SK-N-SH (cell line): ENCODE measurements around the gene MINK1. TPM values are rescaled to one million over a fixed set of nuclear protein-coding genes. Genes with fewer than 3 reads are reported as not detected.

ENCODE experiments used
- CTCF ChIA-PET: fragments of 300-600, 350-600 bp; formaldehyde crosslinking; extraction: SDS; loops from one replicate; lab custom pipeline; 2021; lab: Yijun Ruan, JAX
- POLR2A ChIA-PET: fragments of 350-600 bp; sonication (Branson Sonifier 250); formaldehyde crosslinking; extraction: SDS; loops from one replicate; lab custom pipeline; 2020; ENCODE audit warnings: antibody characterized with exemption, inconsistent platforms; lab: Yijun Ruan, JAX
- DNase-seq: peaks from one replicate; pipeline ENCODE4 v3.0.0; 2012
- H2AFZ ChIP-seq: fragments of 200-600 bp; sonication (generic); 2 replicates; pipeline ENCODE4 v1.8.1; 2016; ENCODE audit warnings: antibody characterized with exemption, mild to moderate bottlenecking, low read depth
- H3F3A ChIP-seq: fragments of 200-600 bp; sonication (generic); replicated peaks from 2 replicates; pipeline ENCODE3; 2016; ENCODE audit warnings: antibody characterized with exemption, mild to moderate bottlenecking; ENCODE audit not compliant: insufficient read depth
- H3K27ac ChIP-seq, 2 experiments: fragments of 200-500 bp in 1 of 2; fragments of 200-600 bp in 1 of 2; sonication (Bioruptor generic) in 1 of 2; sonication (generic), shearing (Covaris generic) in 1 of 2; 2 replicates each; pipeline versions ENCODE4 v1.5.1 to v1.6.1; 2014 to 2016; ENCODE audit warnings: low read depth in 2 of 2, inconsistent platforms in 1 of 2, low read length in 1 of 2, mild to moderate bottlenecking in 1 of 2, mixed read lengths in 1 of 2
- H3K27me3 ChIP-seq: fragments of 200-600 bp; sonication (generic), shearing (Covaris generic); 2 replicates; pipeline ENCODE4 v1.6.1; 2016; ENCODE audit warnings: mixed run types; ENCODE audit not compliant: insufficient read depth
- H3K36me3 ChIP-seq, 2 experiments: fragments of 200-500 bp in 1 of 2; fragments of 200-600 bp in 1 of 2; sonication (Bioruptor generic) in 1 of 2; sonication (generic) in 1 of 2; replicated peaks in 1 of 2; 2 replicates each; pipeline versions ENCODE3 to v1.5.1; 2014 to 2016; ENCODE audit warnings: low read length in 1 of 2, mild to moderate bottlenecking in 1 of 2; ENCODE audit not compliant: insufficient read depth in 2 of 2, control insufficient read depth in 1 of 2
- H3K4me1 ChIP-seq, 2 experiments: fragments of 200-500 bp in 1 of 2; fragments of 200-600 bp in 1 of 2; sonication (Bioruptor generic) in 1 of 2; sonication (generic), shearing (Covaris generic) in 1 of 2; 2 replicates each; pipeline versions ENCODE4 v1.5.1 to v1.6.1; 2014 to 2016; ENCODE audit warnings: low read depth in 1 of 2, low read length in 1 of 2, mixed run types in 1 of 2; ENCODE audit not compliant: insufficient read depth in 2 of 2, control insufficient read depth in 1 of 2
- H3K4me2 ChIP-seq: fragments of 200-600 bp; sonication (generic), shearing (Covaris generic); 2 replicates; pipeline ENCODE4 v1.6.1; 2017; ENCODE audit warnings: mixed run types
- H3K4me3 ChIP-seq, 2 experiments: fragments of 200-500 bp in 1 of 2; fragments of 200-600 bp in 1 of 2; sonication (Bioruptor generic) in 1 of 2; sonication (generic), shearing (Covaris generic) in 1 of 2; 2 replicates each; pipeline versions ENCODE4 v1.5.1 to v1.8.1; 2014 to 2016; ENCODE audit warnings: low read depth in 2 of 2, inconsistent platforms in 1 of 2, low read length in 1 of 2, mild to moderate bottlenecking in 1 of 2, mixed read lengths in 1 of 2, moderate library complexity in 1 of 2
- H3K79me2 ChIP-seq: fragments of 200-600 bp; sonication (generic); 2 replicates; pipeline ENCODE4 v1.8.1; 2017; ENCODE audit warnings: mild to moderate bottlenecking; ENCODE audit not compliant: insufficient read depth
- H3K9ac ChIP-seq: fragments of 200-600 bp; sonication (generic); 2 replicates; pipeline ENCODE4 v1.6.1; 2017; ENCODE audit warnings: mixed run types
- H3K9me2 ChIP-seq: fragments of 200-600 bp; sonication (generic); 2 replicates; pipeline ENCODE4 v1.6.1; 2017; ENCODE audit warnings: mixed run types
- H3K9me3 ChIP-seq: fragments of 200-600 bp; sonication (generic); 2 replicates; pipeline ENCODE4 v1.6.1; 2017; ENCODE audit warnings: mixed run types, mild to moderate bottlenecking, moderate library complexity
- H4K20me1 ChIP-seq: fragments of 200-600 bp; sonication (generic); 2 replicates; pipeline ENCODE4 v1.6.1; 2017; ENCODE audit warnings: mild to moderate bottlenecking, mixed run types; ENCODE audit not compliant: insufficient read depth
- GATA2 ChIP-seq: sonication (generic); formaldehyde crosslinking; IDR thresholded peaks from 2 replicates; pipeline ENCODE4 v1.5.0; 2020; ENCODE audit warnings: mild to moderate bottlenecking, missing genetic modification reagents
- RAD21 ChIP-seq: IDR thresholded peaks from 2 replicates; pipeline ENCODE4 v1.6.1; 2012; ENCODE audit warnings: mild to moderate bottlenecking, low read length
- RFX5 ChIP-seq: IDR thresholded peaks from 2 replicates; pipeline ENCODE4 v1.6.1; 2012; ENCODE audit warnings: mild to moderate bottlenecking, improper control_type of control experiment, low read length
- RXRA ChIP-seq: IDR thresholded peaks from 2 replicates; pipeline ENCODE4 v1.4.0; 2012; ENCODE audit warnings: low read depth, mild to moderate bottlenecking, borderline replicate concordance
- SMC3 ChIP-seq: IDR thresholded peaks from 2 replicates; pipeline ENCODE4 v1.6.1; 2012; ENCODE audit warnings: low read depth, low read length, improper control_type of control experiment
- TCF12 ChIP-seq: IDR thresholded peaks from 2 replicates; pipeline ENCODE4 v1.4.0; 2012
- TEAD4 ChIP-seq: IDR thresholded peaks from 2 replicates; pipeline ENCODE4 v1.4.0; 2012; ENCODE audit warnings: mild to moderate bottlenecking, borderline replicate concordance; ENCODE audit not compliant: insufficient read depth
- WGBS: methylation state at CpG from one replicate; pipeline ENCODE4 v1.1.6; 2017; ENCODE audit warnings: low lambda C conversion rate; 5-methylcytosine and 5-hydroxymethylcytosine counted together
- polyA plus RNA-seq, 3 experiments: library from polyadenylated mRNA; depleted of rRNA; stranded (reverse); fragments of >200 nt; gene quantifications; 2 replicates each; pipeline ENCODE4 v1.2.3, GENCODE V29; 2012
- TF ChIP-seq, protein P1 (sequence below): IDR thresholded peaks from 2 replicates; pipeline ENCODE4 v1.4.0; 2012; ENCODE audit warnings: low read depth, borderline replicate concordance
- TF ChIP-seq, protein P2 (sequence below): fragments of 150-350 bp; IDR thresholded peaks from 2 replicates; pipeline ENCODE4 v1.6.1; 2017; ENCODE audit warnings: antibody characterized with exemption, low read length, low read depth, borderline replicate concordance
- TF ChIP-seq, protein P3 (sequence below): IDR thresholded peaks from 2 replicates; pipeline ENCODE4; 2012
- TF ChIP-seq, protein P4 (sequence below): IDR thresholded peaks from 2 replicates; pipeline ENCODE4 v1.6.1; 2012; ENCODE audit warnings: mild to moderate bottlenecking, low read depth, low read length, moderate library complexity
- TF ChIP-seq, protein P5 (sequence below): fragments of 150-350 bp; IDR thresholded peaks from 2 replicates; pipeline ENCODE4 v1.6.1; 2016; ENCODE audit warnings: mild to moderate bottlenecking, low read depth, low read length

Gene MINK1
- polyA plus RNA-seq, 1 of the 3 experiments (the other 2 are of a cell fraction), result 64.7 TPM

DNA sequence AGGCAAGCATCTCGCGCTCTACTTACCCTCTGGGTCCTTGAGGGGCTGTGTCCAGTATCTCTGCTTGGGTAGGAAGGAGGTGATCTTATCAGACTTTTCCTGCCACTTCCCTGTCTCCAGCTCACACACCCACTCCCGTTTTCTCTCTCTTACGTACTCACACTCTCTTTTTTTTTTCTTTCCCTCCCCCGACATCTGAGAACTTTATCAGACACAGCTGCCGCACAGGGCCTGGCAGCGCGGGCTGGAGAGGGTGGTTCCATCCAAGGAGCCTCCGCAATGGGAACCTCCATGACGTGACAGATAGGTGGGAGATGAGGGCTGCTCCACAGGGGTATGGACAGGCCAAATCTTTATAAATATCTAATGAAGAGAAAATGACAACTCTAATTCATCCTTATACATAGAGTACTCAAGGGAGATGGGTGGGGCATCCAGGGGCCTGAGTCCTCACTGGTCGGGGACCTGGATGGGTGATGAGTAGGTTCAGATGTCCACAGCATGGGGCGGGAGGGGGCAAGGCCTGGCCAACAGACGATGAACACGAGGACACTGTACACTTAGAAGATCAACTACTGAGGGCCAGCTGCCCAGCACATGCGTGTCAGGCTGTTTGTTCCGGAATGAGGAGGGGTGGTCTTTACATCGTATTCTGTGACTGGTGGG is 23.3 kb downstream of the MINK1 start:
- TF ChIP-seq, protein P1, sequence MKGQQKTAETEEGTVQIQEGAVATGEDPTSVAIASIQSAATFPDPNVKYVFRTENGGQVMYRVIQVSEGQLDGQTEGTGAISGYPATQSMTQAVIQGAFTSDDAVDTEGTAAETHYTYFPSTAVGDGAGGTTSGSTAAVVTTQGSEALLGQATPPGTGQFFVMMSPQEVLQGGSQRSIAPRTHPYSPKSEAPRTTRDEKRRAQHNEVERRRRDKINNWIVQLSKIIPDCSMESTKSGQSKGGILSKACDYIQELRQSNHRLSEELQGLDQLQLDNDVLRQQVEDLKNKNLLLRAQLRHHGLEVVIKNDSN, result no peak
- TF ChIP-seq, protein P2, sequence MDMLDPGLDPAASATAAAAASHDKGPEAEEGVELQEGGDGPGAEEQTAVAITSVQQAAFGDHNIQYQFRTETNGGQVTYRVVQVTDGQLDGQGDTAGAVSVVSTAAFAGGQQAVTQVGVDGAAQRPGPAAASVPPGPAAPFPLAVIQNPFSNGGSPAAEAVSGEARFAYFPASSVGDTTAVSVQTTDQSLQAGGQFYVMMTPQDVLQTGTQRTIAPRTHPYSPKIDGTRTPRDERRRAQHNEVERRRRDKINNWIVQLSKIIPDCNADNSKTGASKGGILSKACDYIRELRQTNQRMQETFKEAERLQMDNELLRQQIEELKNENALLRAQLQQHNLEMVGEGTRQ, result no peak
- TF ChIP-seq RFX5, result no peak
- no peak for TF ChIP-seq SMC3
- TF ChIP-seq, protein P3, sequence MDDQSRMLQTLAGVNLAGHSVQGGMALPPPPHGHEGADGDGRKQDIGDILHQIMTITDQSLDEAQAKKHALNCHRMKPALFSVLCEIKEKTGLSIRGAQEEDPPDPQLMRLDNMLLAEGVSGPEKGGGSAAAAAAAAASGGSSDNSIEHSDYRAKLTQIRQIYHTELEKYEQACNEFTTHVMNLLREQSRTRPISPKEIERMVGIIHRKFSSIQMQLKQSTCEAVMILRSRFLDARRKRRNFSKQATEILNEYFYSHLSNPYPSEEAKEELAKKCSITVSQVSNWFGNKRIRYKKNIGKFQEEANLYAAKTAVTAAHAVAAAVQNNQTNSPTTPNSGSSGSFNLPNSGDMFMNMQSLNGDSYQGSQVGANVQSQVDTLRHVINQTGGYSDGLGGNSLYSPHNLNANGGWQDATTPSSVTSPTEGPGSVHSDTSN, result no peak
- no peak for TF ChIP-seq TEAD4
- TF ChIP-seq GATA2 (CRISPR knock-in tag), result no peak
- no peak for TF ChIP-seq RAD21
- no peak for TF ChIP-seq RXRA
- TF ChIP-seq, protein P4, sequence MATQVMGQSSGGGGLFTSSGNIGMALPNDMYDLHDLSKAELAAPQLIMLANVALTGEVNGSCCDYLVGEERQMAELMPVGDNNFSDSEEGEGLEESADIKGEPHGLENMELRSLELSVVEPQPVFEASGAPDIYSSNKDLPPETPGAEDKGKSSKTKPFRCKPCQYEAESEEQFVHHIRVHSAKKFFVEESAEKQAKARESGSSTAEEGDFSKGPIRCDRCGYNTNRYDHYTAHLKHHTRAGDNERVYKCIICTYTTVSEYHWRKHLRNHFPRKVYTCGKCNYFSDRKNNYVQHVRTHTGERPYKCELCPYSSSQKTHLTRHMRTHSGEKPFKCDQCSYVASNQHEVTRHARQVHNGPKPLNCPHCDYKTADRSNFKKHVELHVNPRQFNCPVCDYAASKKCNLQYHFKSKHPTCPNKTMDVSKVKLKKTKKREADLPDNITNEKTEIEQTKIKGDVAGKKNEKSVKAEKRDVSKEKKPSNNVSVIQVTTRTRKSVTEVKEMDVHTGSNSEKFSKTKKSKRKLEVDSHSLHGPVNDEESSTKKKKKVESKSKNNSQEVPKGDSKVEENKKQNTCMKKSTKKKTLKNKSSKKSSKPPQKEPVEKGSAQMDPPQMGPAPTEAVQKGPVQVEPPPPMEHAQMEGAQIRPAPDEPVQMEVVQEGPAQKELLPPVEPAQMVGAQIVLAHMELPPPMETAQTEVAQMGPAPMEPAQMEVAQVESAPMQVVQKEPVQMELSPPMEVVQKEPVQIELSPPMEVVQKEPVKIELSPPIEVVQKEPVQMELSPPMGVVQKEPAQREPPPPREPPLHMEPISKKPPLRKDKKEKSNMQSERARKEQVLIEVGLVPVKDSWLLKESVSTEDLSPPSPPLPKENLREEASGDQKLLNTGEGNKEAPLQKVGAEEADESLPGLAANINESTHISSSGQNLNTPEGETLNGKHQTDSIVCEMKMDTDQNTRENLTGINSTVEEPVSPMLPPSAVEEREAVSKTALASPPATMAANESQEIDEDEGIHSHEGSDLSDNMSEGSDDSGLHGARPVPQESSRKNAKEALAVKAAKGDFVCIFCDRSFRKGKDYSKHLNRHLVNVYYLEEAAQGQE, result no peak
- TF ChIP-seq, protein P5, sequence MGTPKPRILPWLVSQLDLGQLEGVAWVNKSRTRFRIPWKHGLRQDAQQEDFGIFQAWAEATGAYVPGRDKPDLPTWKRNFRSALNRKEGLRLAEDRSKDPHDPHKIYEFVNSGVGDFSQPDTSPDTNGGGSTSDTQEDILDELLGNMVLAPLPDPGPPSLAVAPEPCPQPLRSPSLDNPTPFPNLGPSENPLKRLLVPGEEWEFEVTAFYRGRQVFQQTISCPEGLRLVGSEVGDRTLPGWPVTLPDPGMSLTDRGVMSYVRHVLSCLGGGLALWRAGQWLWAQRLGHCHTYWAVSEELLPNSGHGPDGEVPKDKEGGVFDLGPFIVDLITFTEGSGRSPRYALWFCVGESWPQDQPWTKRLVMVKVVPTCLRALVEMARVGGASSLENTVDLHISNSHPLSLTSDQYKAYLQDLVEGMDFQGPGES, result no peak
- no peak for TF ChIP-seq TCF12
- Histone ChIP-seq H3K4me2 (no peak overlapping the region), H3K27ac (no peak overlapping the region; a peak in 1 of 4 replicates), H4K20me1 (peaks cover 10% of the 10 kb centered on the region), H2AFZ (no peak overlapping the region), H3K4me3 (no peak overlapping the region), H3K27me3 (no peaks in the 10 kb centered on the region), H3K79me2 (peaks cover 32% of the 10 kb centered on the region), H3K9me3 (no peaks in the 10 kb centered on the region), H3K4me1 (peaks cover 27 to 51% of the 10 kb centered on the region in 2 experiments), H3K36me3 (no peaks in the 10 kb centered on the region), H3F3A (peaks cover 9% of the 10 kb centered on the region), H3K9me2 (no peaks in the 10 kb centered on the region), H3K9ac (no peak overlapping the region)
- ChIA-PET POLR2A (interaction anchor here (1.8 kb wide), 1 partner anchor 66 kb away, joined by 4 read pairs; no protein-coding TSS in a partner anchor), CTCF (interaction anchor here (1.8 kb wide), 1 partner anchor 24 kb away, joined by 7 read pairs; no protein-coding TSS in a partner anchor)
- WGBS, result 96% methylated on average over 17 of the region's 17 CpGs
- DNase-seq, result no peak
